KMS-11 (cell line): Measurements from ENCODE around the gene BLNK.

ENCODE experiments used
- H2AFZ ChIP-seq: fragments of 200-600 bp; sonication (generic); 2 replicates; pipeline ENCODE4 v1.6.1; 2016; ENCODE audit warnings: antibody characterized with exemption, mixed run types, low read depth
- H3K27ac ChIP-seq: fragments of 200-600 bp; sonication (generic); 2 replicates; pipeline ENCODE4 v1.6.1; 2016; ENCODE audit warnings: mild to moderate bottlenecking, mixed run types
- H3K27me3 ChIP-seq: fragments of 200-600 bp; sonication (generic); 2 replicates; pipeline ENCODE4 v1.6.1; 2017; ENCODE audit warnings: mild to moderate bottlenecking, low read depth, mixed run types, moderate library complexity; ENCODE audit not compliant: insufficient read depth
- H3K36me3 ChIP-seq: fragments of 200-600 bp; sonication (generic); 2 replicates; pipeline ENCODE4 v1.6.1; 2017; ENCODE audit warnings: mild to moderate bottlenecking, mixed run types; ENCODE audit not compliant: insufficient read depth
- H3K4me1 ChIP-seq: fragments of 200-600 bp; sonication (generic); 2 replicates; pipeline ENCODE4 v1.6.1; 2016; ENCODE audit warnings: mild to moderate bottlenecking, low read depth, mixed run types; ENCODE audit not compliant: poor library complexity, severe bottlenecking
- H3K4me2 ChIP-seq: fragments of 200-600 bp; sonication (generic); 2 replicates; pipeline ENCODE4 v1.7.0; 2016; ENCODE audit warnings: mild to moderate bottlenecking, mixed run types
- H3K4me3 ChIP-seq: fragments of 200-600 bp; sonication (generic); IDR thresholded peaks from 2 replicates; pipeline ENCODE4 v1.6.1; 2017; ENCODE audit warnings: low read depth, low read length, mixed read lengths; ENCODE audit not compliant: insufficient read depth
- H3K79me2 ChIP-seq: fragments of 200-600 bp; sonication (generic); 2 replicates; pipeline ENCODE4 v1.6.1; 2016; ENCODE audit warnings: low read depth, mixed run types; ENCODE audit not compliant: insufficient read depth
- H3K9ac ChIP-seq: fragments of 200-600 bp; sonication (generic); 2 replicates; pipeline ENCODE4 v1.6.1; 2016; ENCODE audit warnings: mild to moderate bottlenecking, mixed run types
- H4K20me1 ChIP-seq: fragments of 200-600 bp; sonication (generic); 2 replicates; pipeline ENCODE4 v1.6.1; 2016; ENCODE audit warnings: mild to moderate bottlenecking, mixed run types; ENCODE audit not compliant: insufficient read depth
- TF ChIP-seq, protein P1 (sequence below): fragments of 200-600 bp; sonication (generic); conservative IDR thresholded peaks from 2 replicates; pipeline ENCODE4 v1.6.1; 2017; ENCODE audit warnings: low read depth, mild to moderate bottlenecking, antibody characterized with exemption, low read length, moderate library complexity, mixed read lengths

BLNK gene

DNA sequence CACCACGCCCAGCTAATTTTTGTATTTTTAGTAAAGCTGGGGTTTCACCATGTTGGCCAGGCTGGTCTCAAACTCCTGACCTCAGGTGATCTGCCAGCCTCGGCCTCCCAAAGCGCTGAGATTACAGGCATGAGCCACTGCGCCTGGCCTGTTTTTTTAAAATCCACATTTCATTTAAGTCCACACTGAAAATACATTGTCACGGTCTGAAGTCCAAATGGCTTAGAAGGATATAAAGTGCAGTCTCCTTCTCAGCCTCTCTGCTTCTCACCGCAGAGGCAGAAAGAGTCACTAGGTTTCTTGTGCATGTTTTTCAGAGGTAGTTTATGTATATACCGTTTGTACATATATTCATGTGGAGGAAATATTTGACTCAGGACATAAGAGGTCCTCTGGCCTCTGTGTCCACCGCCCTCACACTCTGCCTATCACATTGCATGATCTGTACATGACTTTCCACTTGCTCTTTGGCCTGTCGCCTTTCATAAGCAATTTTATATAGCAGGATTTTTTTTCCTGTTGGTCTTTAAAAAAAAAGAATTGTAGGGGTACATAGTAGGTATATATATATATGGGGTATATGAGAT, 42.9 kb downstream of the BLNK start:
- no peaks in the 10 kb centered on the region for H3K79me2 ChIP-seq
- no peak overlapping the region for H3K27ac ChIP-seq
- no peak overlapping the region for H2AFZ ChIP-seq
- H4K20me1 ChIP-seq, result no peaks in the 10 kb centered on the region
- H3K9ac ChIP-seq, result no peak overlapping the region
- peaks cover 4% of the 10 kb centered on the region for H3K4me1 ChIP-seq
- no peak overlapping the region for H3K4me2 ChIP-seq
- H3K36me3 ChIP-seq, result no peaks in the 10 kb centered on the region
- H3K4me3 ChIP-seq, result no peak overlapping the region
- TF ChIP-seq, protein P1, sequence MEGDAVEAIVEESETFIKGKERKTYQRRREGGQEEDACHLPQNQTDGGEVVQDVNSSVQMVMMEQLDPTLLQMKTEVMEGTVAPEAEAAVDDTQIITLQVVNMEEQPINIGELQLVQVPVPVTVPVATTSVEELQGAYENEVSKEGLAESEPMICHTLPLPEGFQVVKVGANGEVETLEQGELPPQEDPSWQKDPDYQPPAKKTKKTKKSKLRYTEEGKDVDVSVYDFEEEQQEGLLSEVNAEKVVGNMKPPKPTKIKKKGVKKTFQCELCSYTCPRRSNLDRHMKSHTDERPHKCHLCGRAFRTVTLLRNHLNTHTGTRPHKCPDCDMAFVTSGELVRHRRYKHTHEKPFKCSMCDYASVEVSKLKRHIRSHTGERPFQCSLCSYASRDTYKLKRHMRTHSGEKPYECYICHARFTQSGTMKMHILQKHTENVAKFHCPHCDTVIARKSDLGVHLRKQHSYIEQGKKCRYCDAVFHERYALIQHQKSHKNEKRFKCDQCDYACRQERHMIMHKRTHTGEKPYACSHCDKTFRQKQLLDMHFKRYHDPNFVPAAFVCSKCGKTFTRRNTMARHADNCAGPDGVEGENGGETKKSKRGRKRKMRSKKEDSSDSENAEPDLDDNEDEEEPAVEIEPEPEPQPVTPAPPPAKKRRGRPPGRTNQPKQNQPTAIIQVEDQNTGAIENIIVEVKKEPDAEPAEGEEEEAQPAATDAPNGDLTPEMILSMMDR, result no peak
- H3K27me3 ChIP-seq, result no peaks in the 10 kb centered on the region

DNA sequence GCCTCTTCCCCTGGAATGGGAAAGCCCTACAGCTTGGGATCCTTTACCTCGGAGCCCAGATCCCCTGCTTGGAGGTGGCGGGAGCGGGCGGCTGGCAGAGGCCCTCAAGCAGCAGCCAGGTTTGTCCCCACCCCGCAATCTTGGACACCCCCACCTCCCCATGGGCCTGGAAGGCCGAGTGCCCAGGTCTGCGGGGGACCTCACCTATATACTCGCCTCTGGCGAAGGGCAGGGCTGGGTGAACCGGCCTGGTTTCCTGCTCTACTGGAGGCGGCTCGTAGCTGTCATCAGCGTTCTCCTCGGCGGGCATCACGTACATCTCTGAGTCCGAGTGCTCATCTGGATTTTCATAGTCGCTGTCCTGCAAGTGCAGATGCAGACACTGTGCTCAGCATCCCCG, 44.2 kb downstream of the BLNK start:
- H3K4me2 ChIP-seq, result no peak overlapping the region
- TF ChIP-seq, protein P1, result no peak
- H3K27me3 ChIP-seq, result no peaks in the 10 kb centered on the region
- H3K4me3 ChIP-seq, result no peak overlapping the region
- H2AFZ ChIP-seq, result no peak overlapping the region
- no peak overlapping the region for H3K27ac ChIP-seq
- H3K79me2 ChIP-seq, result no peaks in the 10 kb centered on the region
- peaks cover 4% of the 10 kb centered on the region for H3K4me1 ChIP-seq
- no peaks in the 10 kb centered on the region for H3K36me3 ChIP-seq
- H4K20me1 ChIP-seq, result no peaks in the 10 kb centered on the region
- H3K9ac ChIP-seq, result no peak overlapping the region

DNA sequence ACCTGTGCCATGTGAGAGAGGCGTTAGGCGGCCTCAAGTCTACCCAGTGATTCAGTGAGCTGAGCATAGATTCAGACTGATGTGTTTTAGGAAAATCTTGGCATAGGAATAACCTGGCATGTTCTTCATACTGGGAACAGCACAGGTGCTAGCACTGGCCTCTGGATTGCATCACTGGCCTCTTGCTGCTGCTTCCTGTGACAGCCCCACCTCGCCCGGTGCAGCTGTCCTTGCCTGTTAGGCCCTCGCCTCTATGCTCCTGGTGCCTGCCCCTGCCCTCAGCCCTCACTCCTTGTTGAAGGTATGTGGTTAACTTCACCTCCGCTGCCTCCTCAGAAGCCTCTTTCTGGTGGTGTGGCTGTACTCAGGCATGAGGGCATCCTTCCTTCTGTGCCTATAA, 46.2 kb downstream of the BLNK start:
- Histone ChIP-seq H3K79me2 (no peaks in the 10 kb centered on the region), H3K4me2 (no peak overlapping the region), H3K4me1 (peaks cover 4% of the 10 kb centered on the region), H4K20me1 (no peaks in the 10 kb centered on the region), H3K36me3 (no peaks in the 10 kb centered on the region), H3K9ac (no peak overlapping the region), H3K27ac (no peak overlapping the region), H2AFZ (no peak overlapping the region), H3K4me3 (no peak overlapping the region), H3K27me3 (no peaks in the 10 kb centered on the region)
- TF ChIP-seq, protein P1, result no peak

DNA sequence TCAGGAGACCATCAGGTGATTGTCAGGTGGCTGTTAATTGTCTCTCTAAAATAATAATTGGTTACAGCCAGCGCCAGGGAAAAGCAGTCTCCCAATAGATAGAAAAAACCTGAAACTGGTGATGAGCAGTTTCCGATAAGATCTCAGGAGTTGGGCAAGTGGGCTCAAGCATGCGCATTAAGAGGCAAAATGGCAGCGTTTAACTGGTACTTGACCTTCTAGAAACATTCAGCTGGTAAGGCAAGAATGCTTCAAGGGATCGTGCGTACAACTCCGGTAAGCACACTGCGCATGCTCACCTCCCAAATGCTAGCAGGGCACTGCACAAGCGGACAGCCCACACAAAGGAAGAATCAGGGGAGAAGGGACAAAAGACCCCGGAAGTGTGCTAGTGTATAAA, 48.5 kb downstream of the BLNK start:
- H3K36me3 ChIP-seq, result no peaks in the 10 kb centered on the region
- TF ChIP-seq, protein P1, result no peak
- H3K4me2 ChIP-seq, result no peak overlapping the region
- H3K4me1 ChIP-seq, result no peaks in the 10 kb centered on the region
- no peak overlapping the region for H3K4me3 ChIP-seq
- no peaks in the 10 kb centered on the region for H3K79me2 ChIP-seq
- no peaks in the 10 kb centered on the region for H3K27me3 ChIP-seq
- no peak overlapping the region for H2AFZ ChIP-seq
- no peaks in the 10 kb centered on the region for H4K20me1 ChIP-seq
- no peak overlapping the region for H3K27ac ChIP-seq
- no peak overlapping the region for H3K9ac ChIP-seq
